Measurements from ENCODE around the gene KBTBD13. TPM values are rescaled to one million over a fixed set of nuclear protein-coding genes. Genes with fewer than 3 reads are reported as not detected.

Gene KBTBD13
- total RNA-seq, 4 donors from 2014 or later = 0.21 to 1.3 TPM; not detected in 2

GRCh38 chr15:65101411-65101890 is 24.9 kb downstream of the KBTBD13 start:
- no peaks in the 10 kb centered on the region for H3K4me1 ChIP-seq
- no peaks in the 10 kb centered on the region for H3K36me3 ChIP-seq
- H3K9me3 ChIP-seq = no peaks in the 10 kb centered on the region
- DNase-seq = peak; percentile 75 to 79
- no peak overlapping the region for H3K27ac ChIP-seq
- intact Hi-C loops (cut with DNase I; ENCODE audit: low total_unique reads) = loop anchor here (5.0 kb wide), 1 partner anchor 49 kb away; no protein-coding TSS in a partner anchor
- H3K4me3 ChIP-seq = no peak overlapping the region
- peak; percentile 65 to 77 (median 69) for TF ChIP-seq CTCF (IDR thresholded peaks at IDR 0.05)
- TF ChIP-seq POLR2A (IDR thresholded peaks at IDR 0.05) = no peak
- no peaks in the 10 kb centered on the region for H3K27me3 ChIP-seq

- Histone ChIP-seq H3K27me3 (no peaks in the 10 kb centered on the region), H3K4me1 (no peaks in the 10 kb centered on the region), H3K27ac (no peak overlapping the region), H3K9me3 (no peaks in the 10 kb centered on the region), H3K36me3 (no peaks in the 10 kb centered on the region), H3K4me3 (no peak overlapping the region)
- TF ChIP-seq CTCF (IDR thresholded peaks at IDR 0.05) = no peak
- intact Hi-C loops (cut with DNase I; ENCODE audit: low total_unique reads) = loop anchor here (5.0 kb wide), 1 partner anchor 50 kb away; no protein-coding TSS in a partner anchor
- no peak for DNase-seq
These were observed 25.6 kb downstream of the KBTBD13 start for GRCh38 chr15:65101891-65102708.

- H3K36me3 ChIP-seq = no peaks in the 10 kb centered on the region
- no peak for TF ChIP-seq POLR2A (IDR thresholded peaks at IDR 0.05)
- no peak for TF ChIP-seq CTCF (IDR thresholded peaks at IDR 0.05)
- H3K9me3 ChIP-seq = no peaks in the 10 kb centered on the region
- H3K4me1 ChIP-seq = no peaks in the 10 kb centered on the region
- H3K27me3 ChIP-seq = no peaks in the 10 kb centered on the region
- H3K27ac ChIP-seq = no peak overlapping the region
- intact Hi-C loops (cut with DNase I; ENCODE audit: low total_unique reads) = loop anchor here (5.0 kb wide), 1 partner anchor 51 kb away; no protein-coding TSS in a partner anchor
- no peak overlapping the region for H3K4me3 ChIP-seq
- no peak for DNase-seq
These were observed 26.4 kb downstream of the KBTBD13 start for GRCh38 chr15:65102912-65103311.

GRCh38 chr15:65105038-65105437 is 28.5 kb downstream of the KBTBD13 start:
- no peaks in the 10 kb centered on the region for H3K36me3 ChIP-seq
- H3K27me3 ChIP-seq = no peaks in the 10 kb centered on the region
- TF ChIP-seq CTCF (IDR thresholded peaks at IDR 0.05) = no peak
- TF ChIP-seq POLR2A (IDR thresholded peaks at IDR 0.05) = no peak
- intact Hi-C loops (cut with DNase I; ENCODE audit: low total_unique reads) = no loop called here
- H3K4me1 ChIP-seq = no peaks in the 10 kb centered on the region
- H3K9me3 ChIP-seq = no peaks in the 10 kb centered on the region
- no peak for DNase-seq
- H3K4me3 ChIP-seq = no peak overlapping the region
- no peak overlapping the region for H3K27ac ChIP-seq

- intact Hi-C loops (cut with DNase I; ENCODE audit: low total_unique reads) = no loop called here
- H3K9me3 ChIP-seq = no peaks in the 10 kb centered on the region
- H3K36me3 ChIP-seq = no peaks in the 10 kb centered on the region
- no peak overlapping the region for H3K4me3 ChIP-seq
- no peak for DNase-seq
- no peaks in the 10 kb centered on the region for H3K4me1 ChIP-seq
- no peak for TF ChIP-seq POLR2A (IDR thresholded peaks at IDR 0.05)
- TF ChIP-seq CTCF (IDR thresholded peaks at IDR 0.05) = no peak
- H3K27me3 ChIP-seq = no peaks in the 10 kb centered on the region
- H3K27ac ChIP-seq = no peak overlapping the region
These were observed 29.6 kb downstream of the KBTBD13 start for GRCh38 chr15:65106011-65106590.
